NCI-H2029 (cell line): ENCODE data around the gene TGFBR3.

Experiments used
- DNase-seq: peaks from one replicate; lab custom pipeline; 2025; lab: John Stamatoyannopoulos, UW

The TGFBR3 gene

GRCh38 chr1:91799159-91799558 lies 86.8 kb downstream of the TGFBR3 start:
- no peak for DNase-seq

GRCh38 chr1:91798740-91799139 lies 87.2 kb downstream of the TGFBR3 start:
- no peak for DNase-seq

GRCh38 chr1:91798241-91798648 lies 87.7 kb downstream of the TGFBR3 start:
- no peak for DNase-seq

- DNase-seq = no peak
Measured at GRCh38 chr1:91797164-91797563, 88.8 kb downstream of the TGFBR3 start.

- DNase-seq = no peak
Measured at GRCh38 chr1:91796390-91796654, 89.6 kb downstream of the TGFBR3 start.

GRCh38 chr1:91795591-91796389 lies 90.2 kb downstream of the TGFBR3 start:
- DNase-seq = no peak

GRCh38 chr1:91793877-91794276 lies 92.1 kb downstream of the TGFBR3 start:
- no peak for DNase-seq

- no peak for DNase-seq
Measured at GRCh38 chr1:91793189-91793588, 92.8 kb downstream of the TGFBR3 start.

- no peak for DNase-seq
Measured at GRCh38 chr1:91792489-91793071, 93.4 kb downstream of the TGFBR3 start.

GRCh38 chr1:91791691-91792488 lies 94.1 kb downstream of the TGFBR3 start:
- DNase-seq = peak; percentile 52

- DNase-seq = peak; percentile 29
Measured at GRCh38 chr1:91791103-91791502, 94.8 kb downstream of the TGFBR3 start.

GRCh38 chr1:91790392-91790791 lies 95.6 kb downstream of the TGFBR3 start:
- DNase-seq = peak; percentile 66

- no peak for DNase-seq
Measured at GRCh38 chr1:91789273-91789997, 96.5 kb downstream of the TGFBR3 start.

GRCh38 chr1:91787919-91788318 lies 98.0 kb downstream of the TGFBR3 start:
- no peak for DNase-seq

- no peak for DNase-seq
Measured at GRCh38 chr1:91784616-91785015, 101.3 kb downstream of the TGFBR3 start.

GRCh38 chr1:91784191-91784590 lies 101.8 kb downstream of the TGFBR3 start:
- DNase-seq = no peak

- DNase-seq = no peak
Measured at GRCh38 chr1:91783423-91784170, 102.4 kb downstream of the TGFBR3 start.

GRCh38 chr1:91781901-91782622 lies 103.9 kb downstream of the TGFBR3 start:
- no peak for DNase-seq

- DNase-seq = no peak
Measured at GRCh38 chr1:91781371-91781825, 104.6 kb downstream of the TGFBR3 start.

- DNase-seq = peak; percentile 81
Measured at GRCh38 chr1:91779548-91780021, 106.4 kb downstream of the TGFBR3 start.

GRCh38 chr1:91778964-91779363 lies 107.0 kb downstream of the TGFBR3 start:
- DNase-seq = no peak
